Endometrial microvascular endothelial cells (primary cell): ENCODE measurements around the gene BICRAL. TPM values are rescaled to one million over a fixed set of nuclear protein-coding genes. Genes with fewer than 3 reads are reported as not detected.
"Not testable (repeated sequence)": the region's sequence is repeated elsewhere in the genome, so short reads cannot be mapped to it uniquely, and the experiment has no call there.

ENCODE experiments used
- in situ Hi-C: cut with HindIII; loops from 2 replicates; pipeline ENCODE4 v1.10.0; 2017; ENCODE audit warnings: low sequenced_read_pairs, low pct_unique_long_range_greater_than_20kb; ENCODE audit errors: inconsistent ontology term
- total RNA-seq: library from RNA; depleted of rRNA; stranded (reverse); fragments of >200 nt; gene quantifications from one replicate; pipeline ENCODE4 v1.2.3, GENCODE V29; 2015; ENCODE audit errors: inconsistent ontology term

The BICRAL gene
- total RNA-seq, 1 donor from 2014 or later, result 3.9 TPM

DNA sequence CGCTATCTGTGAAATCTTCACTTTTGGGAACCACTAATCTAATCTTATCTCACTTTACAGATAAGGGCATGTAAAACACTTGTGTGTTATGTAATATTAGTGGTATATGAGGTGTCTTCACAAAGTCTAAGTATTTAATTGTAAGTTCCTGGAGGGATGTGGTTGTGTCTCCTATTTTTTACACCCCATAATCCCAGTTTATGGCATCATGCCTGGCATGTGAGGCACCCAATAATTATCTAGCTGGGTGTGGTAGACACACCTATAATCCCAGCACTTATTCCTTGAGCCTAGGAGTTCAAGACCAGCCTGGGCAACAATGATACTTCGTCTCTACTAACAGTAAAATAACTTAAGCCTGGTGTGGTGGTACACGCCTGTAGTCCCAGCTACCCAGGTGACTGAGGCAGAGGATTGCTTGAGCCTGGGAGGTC lies 19.4 kb upstream of the BICRAL start:
- in situ Hi-C loops, result no loop called here

DNA sequence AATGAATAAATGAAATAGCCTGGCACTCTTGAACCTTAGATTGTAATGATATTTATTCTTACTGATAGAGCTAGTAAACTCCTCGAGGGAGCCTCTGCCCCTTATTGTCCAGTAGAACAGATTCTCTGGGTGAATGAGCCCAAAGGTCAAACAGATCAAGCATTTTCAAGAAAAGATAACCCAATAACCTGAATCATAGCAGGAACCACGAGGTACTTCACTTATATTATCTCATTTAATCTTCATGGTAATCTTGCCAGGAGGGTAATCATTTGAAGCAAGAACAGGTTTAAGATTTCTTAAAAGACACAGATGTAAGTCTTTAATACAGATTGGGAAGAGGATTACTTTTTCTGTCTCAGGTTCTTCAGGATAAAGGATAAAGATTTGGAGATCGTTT lies 18.9 kb upstream of the BICRAL start:
- in situ Hi-C loops, result no loop called here

DNA sequence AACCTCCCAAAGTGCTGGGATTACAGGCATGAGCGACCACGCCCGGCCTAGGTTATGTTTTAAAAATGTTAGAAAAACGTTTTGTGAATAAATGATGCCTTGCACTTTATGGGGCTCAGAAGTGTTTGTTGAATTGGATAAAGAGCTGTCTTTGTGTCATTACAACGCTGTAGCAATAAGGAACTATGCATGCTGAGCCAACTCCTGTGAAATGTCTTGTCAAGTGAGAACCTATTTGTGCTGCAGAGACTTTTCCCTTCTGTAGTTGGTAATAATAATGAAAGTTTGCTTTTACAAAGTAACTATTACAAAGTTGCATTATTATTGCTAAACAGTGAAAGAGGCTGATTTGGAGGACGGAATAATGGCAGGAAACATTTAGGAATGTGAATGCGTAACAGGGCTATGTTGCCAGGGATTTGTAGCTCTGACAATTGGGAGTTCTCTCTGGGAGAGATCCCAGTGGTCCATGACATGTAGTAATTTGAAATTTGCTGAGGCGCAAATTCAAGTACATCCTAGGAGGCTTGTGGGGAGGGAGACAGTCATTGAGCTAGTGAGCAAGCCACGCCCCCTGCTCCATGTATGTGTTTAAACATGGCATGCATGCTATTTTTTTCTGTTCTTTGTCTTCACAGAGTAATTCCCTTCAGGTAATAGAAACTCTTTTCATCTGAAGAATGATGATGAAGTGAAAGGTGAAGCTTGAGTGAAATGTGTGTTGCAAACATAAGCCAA lies 16.8 kb upstream of the BICRAL start:
- in situ Hi-C loops, result no loop called here

DNA sequence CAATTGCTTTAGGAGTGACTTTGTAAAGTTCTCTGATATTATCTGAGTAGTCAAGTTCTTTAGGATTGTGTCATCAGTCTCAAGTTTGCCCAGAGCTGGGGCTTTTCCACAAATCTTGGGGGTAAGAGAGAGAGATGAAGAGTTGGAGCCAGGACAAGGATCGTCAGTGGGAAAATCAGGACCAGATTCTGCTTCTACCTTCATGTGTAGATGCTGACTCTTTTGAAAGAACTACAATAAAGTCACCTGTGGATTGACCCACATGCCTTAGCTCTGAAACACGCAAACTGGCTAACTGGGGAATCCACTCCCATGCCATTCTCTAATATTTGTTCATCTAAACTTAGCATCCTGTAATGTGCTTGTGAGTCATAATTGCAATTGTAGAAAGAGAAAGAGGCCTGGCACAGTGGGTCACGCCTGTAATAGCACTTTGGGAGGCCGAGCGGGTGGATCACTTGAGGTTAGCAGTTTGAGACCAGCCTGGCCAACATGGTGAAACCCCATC lies 15.6 kb upstream of the BICRAL start:
- in situ Hi-C loops, result no loop called here

DNA sequence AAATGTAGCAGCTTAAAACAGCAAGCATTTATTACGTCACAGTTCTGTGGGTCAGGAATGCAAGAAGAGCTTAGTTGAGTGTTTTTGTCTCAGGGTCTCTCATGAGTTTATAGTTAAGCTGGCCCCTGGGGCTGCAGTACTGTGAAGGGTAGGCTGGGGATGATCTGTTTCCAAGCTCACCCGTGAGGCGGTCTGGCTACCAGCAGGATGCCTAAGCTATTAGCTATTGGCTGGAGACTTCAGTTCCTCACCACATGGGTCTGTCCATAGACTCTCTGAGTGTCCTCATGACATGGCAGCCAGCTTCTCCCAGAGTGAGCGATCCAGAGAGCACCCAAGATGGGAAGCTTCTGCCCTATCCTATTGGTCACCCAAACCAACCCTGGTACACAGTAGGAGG lies 12.8 kb upstream of the BICRAL start:
- in situ Hi-C loops, result no loop called here

DNA sequence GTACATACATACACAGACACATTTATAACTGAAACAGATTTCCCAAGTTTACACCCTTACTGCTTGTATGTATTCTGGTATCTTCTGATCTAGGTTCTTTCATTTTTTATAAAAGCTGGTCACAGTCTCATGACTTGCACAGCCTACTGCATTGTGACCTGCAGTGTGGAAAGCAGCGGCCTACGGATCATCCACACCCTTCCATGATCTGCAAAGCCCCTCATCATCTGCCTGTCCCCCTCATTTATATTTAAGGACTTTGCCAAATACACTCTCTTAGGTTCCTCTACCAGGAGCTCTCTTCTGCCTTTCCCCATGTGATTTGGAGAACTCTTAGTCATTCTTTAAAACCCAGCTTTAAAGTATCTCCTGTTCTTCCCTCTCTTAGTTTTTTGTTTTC lies 12.0 kb upstream of the BICRAL start:
- in situ Hi-C loops, result no loop called here

DNA sequence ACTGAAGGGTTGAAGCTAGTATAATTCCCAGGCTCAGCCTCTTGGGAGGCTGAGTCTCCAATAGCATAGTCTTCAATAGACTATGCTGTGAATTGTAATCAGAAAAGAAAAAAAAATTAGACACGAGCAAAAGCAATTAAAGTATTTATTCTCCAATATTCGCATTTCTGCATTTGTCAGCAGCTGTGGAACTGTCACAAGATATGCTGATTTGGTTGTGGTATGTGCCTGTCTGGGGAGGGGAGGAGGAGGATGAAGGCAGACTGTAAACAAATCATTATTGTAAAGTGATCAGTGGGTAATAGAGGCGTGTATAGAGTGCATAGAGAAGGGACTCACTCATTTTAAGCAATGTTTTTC lies 10.1 kb upstream of the BICRAL start:
- in situ Hi-C loops, result no loop called here

DNA sequence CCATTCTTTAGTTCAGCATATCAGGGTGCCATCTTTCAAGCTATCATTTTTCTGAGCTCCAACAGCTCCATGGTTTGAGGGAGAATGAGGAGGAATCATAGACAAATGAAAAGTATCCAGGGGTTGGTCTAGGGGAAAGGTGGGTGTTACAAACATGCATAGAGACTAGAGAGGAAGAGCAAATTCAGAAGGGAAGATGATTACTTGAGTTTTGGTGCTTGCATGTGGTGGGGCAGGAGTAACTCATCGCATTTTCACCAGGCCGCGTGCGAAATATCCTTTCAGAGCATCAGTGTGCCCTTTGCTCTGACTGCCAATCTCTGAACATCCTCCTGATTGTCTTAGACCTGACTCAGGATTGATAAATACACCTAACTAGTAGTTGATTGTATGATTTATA lies 7.7 kb upstream of the BICRAL start:
- in situ Hi-C loops, result no loop called here

DNA sequence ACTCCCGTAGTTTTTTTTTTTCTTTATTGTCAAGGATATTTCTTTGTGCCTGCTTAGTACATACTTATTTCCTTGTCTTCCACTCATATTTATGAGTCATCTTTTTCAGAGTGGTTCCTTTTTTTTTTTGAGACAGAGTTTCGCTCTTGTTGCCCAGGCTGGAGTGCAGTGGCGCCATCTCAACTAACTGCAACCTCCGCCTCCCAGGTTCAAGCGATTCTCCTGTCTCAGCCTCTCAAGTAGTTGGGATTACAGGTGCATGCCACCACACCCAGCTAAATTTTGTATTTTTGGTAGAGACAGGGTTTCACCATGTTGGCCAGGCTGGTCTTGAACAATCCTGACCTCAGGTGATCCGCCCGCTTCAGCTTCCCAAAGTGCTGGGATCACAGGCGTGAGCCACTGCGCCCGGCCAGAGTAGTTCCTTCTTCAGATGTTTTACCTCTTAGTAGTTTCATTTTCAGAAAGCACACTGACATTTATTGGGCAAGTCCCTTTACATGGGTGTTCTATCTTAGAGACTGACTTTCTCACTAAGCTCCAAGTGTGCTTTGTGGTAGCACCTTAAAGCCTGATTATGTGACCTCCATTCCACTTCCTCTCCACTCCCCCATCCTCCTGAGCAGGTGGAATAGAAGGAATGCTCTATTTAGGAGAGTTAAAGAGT lies 6.9 kb upstream of the BICRAL start:
- in situ Hi-C loops, result not testable (repeated sequence)

DNA sequence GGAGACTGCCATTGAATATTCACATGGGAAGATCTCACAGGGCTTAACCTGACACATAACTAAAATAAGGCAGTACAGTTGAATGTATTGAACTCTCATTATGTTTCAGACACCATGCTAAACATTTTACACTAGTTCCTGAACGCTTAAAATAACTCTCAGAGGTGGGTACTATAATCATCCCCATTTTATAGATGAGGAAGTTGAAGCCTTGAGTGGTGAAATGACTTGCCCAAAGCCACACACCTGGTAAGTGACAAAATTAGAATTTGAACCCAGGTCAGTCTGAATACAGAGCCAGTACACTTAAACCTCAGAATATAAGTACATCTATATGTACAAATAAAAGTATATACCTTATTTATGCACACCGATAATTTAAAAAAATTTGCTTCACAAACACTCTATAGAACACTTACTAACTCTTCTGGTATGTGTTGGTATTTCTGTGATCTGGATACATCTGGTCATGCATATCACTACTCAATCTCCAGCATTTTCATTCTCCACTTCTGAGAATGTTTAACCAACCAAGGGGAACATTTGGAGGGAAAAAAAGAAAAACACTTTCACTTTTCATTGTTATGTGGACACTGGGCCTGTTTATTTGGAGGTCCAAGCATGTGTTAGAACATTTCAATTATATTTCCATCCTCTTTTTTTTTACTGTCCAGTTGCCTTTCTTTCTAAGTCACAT lies 4.6 kb upstream of the BICRAL start:
- in situ Hi-C loops, result no loop called here

DNA sequence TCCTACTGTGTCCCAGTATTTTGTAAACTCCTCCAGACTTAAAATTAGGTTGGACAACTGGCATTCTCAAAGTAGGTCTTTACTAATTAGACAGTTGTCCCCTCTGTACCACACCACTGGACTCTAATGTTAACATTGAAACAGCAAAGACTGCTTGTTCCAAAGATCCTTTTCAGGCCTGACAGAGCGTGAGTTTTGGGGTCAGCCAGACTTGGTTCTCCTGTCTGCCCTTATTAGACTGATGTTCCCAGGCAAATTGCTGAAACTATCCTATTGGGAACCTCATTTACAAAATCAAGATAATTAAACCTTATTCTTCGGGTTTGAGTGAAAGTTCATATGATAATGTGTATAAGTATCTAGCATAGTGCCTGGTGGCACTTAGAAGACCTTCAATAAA lies 3.7 kb upstream of the BICRAL start:
- in situ Hi-C loops, result no loop called here

DNA sequence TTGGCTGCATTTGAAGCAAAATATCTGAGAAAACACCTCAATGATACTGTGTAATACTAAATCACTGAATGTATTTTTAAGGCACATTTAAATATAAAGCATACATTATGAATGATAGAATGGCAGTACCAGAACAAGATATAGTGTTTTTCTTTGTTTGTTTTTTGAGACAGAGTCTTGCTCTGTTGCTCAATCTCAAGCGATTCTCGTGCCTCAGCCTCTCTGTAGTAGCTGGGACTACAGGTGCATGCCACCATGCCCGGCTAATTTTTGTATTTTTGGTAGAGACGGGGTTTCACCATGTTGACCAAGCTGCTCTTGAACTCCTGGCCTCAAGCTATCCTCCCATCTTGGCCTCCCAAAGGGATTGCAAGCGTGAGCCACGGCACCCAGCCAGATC lies 2.3 kb upstream of the BICRAL start:
- in situ Hi-C loops, result no loop called here

DNA sequence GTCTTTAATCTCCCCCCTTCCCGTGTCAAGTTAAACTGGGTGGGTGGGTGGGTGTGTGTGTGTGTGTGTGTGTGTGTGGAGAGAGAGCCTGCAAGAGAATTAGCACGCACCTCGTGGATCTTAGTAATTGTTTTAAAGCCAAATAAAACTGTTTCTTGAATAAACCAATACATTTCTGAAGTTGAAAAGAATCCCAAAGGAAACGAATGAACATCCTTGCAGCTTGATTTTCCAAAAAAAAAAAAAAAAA lies 381 bp upstream of the BICRAL start:
- in situ Hi-C loops, result loop anchor here (5.0 kb wide), 1 partner anchor 34 kb away; the partner anchor contains the start of gene TBCC

DNA sequence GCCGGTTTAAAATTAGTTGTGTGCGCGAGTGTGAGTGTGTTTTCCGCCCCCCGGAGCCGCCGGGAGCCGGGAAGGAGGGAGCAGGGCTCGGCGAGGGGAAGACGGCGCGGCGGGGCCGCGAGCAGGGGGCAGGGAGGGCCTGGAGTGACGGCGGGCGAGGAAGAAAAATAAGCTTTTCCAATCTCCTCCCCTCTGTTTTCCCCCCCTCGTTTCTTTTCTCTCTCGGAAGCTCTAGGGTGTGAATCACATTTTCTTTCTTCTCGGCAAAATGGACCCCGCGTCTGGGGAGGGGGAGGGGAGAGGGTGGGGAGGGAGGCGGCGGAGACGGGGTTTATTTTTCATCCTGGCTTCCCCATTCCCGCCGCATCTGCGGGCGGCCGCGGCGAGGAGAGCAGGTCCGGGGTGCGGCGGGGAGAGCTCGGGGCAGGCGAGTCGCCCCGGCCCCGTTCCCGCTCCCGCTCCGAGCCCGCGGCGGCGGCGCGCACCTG lies 881 bp downstream of the BICRAL start:
- in situ Hi-C loops, result loop anchor here (5.0 kb wide), 1 partner anchor 35 kb away; the partner anchor contains the start of gene TBCC

DNA sequence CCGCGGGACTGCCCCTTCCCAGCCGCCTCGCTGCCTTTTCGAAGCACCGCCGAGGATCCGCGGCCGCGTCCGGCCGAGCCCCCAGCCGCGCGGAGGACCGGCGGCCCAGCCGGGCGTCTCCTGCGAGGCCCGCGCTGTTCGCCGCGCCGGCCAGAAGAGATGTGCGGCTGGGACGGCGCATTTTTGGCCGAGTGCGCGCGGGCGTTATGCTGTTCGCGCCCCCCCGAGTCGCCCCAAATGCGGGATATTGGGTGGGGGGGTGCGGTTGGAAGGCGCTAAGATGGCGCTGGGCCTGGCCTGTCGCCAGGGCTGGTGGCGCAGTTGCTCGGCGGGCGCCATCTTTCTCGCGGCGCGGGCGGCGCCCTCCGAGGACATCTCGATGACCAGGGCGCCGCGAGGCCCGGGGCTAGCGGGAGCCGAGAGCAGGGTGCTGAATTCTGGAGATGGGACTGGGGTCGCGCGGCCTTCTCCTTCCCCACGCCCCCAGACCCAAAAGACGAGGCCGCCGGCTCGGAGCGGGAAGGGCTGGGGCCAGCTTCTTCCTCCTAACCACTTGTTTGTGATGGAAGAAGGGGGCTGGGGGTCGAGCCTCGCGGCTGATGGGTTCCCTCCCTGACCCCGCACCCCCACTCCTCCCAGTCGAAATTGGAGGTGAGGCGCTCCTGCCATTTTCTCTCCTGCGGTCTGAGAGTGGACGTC lies 1.5 kb downstream of the BICRAL start:
- in situ Hi-C loops, result loop anchor here (5.0 kb wide), 1 partner anchor 36 kb away; the partner anchor contains the start of gene TBCC

DNA sequence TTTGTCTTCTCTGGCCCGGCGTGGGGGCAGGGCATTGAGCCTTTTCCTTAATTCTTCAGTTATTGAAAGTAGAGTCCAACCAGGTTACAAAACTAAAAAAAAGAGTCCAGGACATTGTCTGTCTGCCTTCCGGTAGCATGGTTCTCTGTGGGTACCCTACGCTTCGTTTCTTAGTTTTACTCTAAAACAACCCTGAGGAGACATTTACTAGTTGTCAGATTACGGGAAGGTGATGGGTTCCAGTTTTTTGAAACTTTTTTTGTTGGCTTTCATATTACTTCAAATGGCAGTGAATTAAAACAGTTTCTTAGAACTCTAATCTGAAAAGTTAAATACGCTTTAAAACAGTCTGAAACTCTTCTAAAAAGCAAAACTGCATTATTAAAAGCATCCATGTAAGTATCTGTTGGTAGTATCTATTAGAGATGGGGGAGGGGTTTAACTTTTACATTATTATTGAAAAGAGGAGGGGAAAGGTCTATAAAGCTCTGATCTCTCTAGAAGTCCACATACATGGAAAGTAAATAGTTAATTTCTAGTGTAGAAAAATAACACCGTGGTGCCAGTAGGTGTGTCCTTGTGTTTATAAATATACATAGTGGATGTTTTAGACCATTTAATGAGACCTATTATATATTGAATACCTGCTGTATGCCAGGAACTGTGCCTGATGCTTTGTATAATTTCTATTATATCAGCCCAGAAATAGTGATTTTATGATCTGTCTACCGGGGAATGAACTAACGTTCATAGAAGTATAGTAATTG lies 2.2 kb downstream of the BICRAL start:
- in situ Hi-C loops, result loop anchor here (5.0 kb wide), 1 partner anchor 37 kb away; the partner anchor contains the start of gene TBCC

DNA sequence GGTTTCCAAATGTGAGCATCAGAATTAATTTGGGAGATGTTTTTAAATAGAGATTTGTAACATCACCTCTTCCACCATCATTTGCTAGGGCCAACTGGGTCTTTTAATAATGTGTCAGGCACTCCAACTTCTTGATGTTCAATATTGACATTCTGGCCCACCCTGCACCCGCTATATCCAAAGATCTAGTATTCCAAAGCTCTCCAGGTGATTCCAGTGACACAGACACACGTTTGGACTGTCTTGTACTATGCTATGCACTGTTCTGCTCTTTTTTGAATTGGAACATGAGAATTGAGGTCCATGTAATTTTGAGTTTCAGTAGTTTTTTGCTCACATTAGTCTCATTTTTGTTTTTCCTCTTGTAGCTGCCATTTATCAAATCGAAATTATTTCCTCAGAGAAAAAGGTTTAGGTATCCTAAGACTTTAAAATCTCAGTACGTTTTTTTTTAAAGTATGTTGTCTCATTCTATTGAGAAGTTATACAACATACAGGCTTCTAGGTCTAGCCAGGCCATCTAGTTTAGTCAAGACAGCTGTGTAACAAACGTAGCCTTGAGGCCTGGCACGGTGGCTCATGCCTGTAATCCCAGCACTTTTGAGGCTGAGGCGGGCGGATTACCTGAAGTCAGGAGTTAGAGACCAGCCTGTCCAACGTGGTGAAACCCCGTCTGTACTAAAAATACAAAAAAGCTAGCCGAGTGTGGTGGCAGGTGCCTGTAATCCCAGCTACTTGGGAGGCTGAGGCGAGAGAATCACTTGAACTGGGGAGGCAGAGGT lies 3.1 kb downstream of the BICRAL start:
- in situ Hi-C loops, result loop anchor here (5.0 kb wide), 1 partner anchor 38 kb away; the partner anchor contains the start of gene TBCC

DNA sequence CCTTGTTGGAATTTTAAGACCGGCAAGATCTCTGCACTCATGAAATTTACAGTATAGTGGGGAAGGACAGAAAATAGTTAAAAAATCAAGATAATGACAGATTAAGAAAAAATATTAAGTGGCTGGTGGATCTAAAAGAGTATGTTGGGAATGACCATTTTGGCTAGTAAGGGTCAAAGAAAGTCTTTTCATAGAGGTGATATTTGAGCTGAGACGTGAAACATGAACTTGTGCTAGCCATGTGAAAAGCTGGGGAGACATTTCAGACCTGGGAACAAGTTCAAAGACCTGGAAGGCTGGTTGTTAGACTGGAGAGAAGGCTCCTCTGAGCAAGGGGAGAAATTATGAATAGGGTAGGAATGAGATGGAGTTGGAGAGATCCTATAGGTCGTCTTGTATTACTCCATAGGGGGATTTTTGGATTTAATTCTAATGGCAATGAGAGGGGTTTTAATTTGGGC lies 4.7 kb downstream of the BICRAL start:
- in situ Hi-C loops, result no loop called here
